Measurements from ENCODE around the gene TMEM109. TPM values are rescaled to one million over a fixed set of nuclear protein-coding genes. Genes with fewer than 3 reads are reported as not detected.

Gene TMEM109
- total and polyA plus RNA-seq, 2 of the 8 experiments (the other 6 are each of a cell fraction or from before 2014, with no cell fraction given): 27.3 to 30.3 TPM

DNA sequence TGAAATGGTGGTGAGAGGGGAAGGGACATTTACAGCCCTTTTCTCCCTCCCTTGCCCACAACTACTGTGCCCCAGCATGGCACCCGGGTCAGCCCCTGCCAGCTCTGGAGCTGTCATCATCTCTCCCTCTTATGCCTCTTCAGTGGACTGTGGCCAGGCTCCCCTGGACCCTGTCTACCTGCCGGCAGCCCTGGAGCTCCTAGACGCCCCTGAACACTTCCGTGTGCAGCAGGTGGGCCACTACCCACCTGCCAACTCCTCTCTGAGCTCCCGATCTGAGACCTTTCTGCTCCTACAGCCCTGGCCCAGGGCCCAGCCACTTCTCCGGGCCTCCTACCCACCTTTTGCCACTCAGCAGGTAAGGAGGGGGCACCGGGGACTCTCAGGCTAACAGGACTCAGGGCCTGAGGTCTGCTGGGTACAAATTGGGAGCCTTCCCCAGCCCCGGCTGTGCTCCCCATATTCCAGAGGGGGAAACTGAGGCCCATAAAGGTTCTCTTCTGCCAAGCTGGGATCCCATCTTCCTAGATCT lies 13.2 kb downstream of the TMEM109 start:
- Histone ChIP-seq H2AK5ac (ENCODE audit: low read depth, low read length) (no peak overlapping the region), H3K9ac (replicated peaks in 1 of 4; ENCODE audit: extremely low read depth in 1 of 4, low read depth in 3 of 4, low read length in 3 of 4) (no peak overlapping the region), H2AFZ (ENCODE audit: low read length) (no peak overlapping the region), H3K4me2 (ENCODE audit: insufficient read depth in 1 of 2, low read depth in 2 of 2, low read length in 2 of 2) (no peak overlapping the region), H3K79me1 (ENCODE audit: low read depth, low read length) (peaks cover 11% of the 10 kb centered on the region), H3K56ac (replicated peaks; ENCODE audit: insufficient read length, low read depth, low read length) (no peak overlapping the region), H2BK12ac (ENCODE audit: low read depth, low read length) (no peak overlapping the region), H3K4me3 (ENCODE audit: extremely low read depth in 1 of 4, insufficient read depth in 2 of 4, low read depth in 3 of 4, low read length in 4 of 4) (no peak overlapping the region), H2BK20ac (ENCODE audit: low read length) (no peak overlapping the region), H4K20me1 (replicated peaks in 1 of 2; ENCODE audit: control insufficient read depth in 1 of 2, insufficient read depth in 2 of 2, low read length in 2 of 2) (peaks cover 9 to 10% of the 10 kb centered on the region in 2 experiments), H3K4ac (replicated peaks; ENCODE audit: insufficient read length, low read depth, low read length) (no peak overlapping the region), H3K23ac (ENCODE audit: insufficient read length) (no peak overlapping the region), H2BK5ac (ENCODE audit: low read depth, low read length) (no peak overlapping the region), H3K14ac (ENCODE audit: insufficient read length) (no peak overlapping the region), H4K8ac (ENCODE audit: extremely low read depth, insufficient read depth, low read length) (peak overlapping the region; percentile 38; the same call in 1 of the 2 replicates), H3K36me3 (ENCODE audit: control insufficient read depth in 2 of 4, insufficient read depth in 4 of 4, low read length in 3 of 4) (peaks cover 10 to 43% (median 23%) of the 10 kb centered on the region in 4 experiments; a peak in 7 of 8 replicates), H4K5ac (ENCODE audit: insufficient read length, low read depth, low read length) (no peak overlapping the region), H2BK15ac (ENCODE audit: low read length) (no peak overlapping the region), H3K27ac (ENCODE audit: low read depth, low read length) (no peak overlapping the region), H4K91ac (replicated peaks; ENCODE audit: insufficient read length, low read length) (no peak overlapping the region), H3K4me1 (replicated peaks in 1 of 4; ENCODE audit: control insufficient read depth in 3 of 4, insufficient read depth in 4 of 4, low read length in 3 of 4) (peaks cover 5 to 14% (median 5%) of the 10 kb centered on the region in 4 experiments; a peak in 6 of 7 replicates), H3K18ac (ENCODE audit: extremely low read depth, low read length) (no peak overlapping the region), H3K27me3 (replicated peaks in 1 of 4; ENCODE audit: control insufficient read depth in 3 of 4, extremely low read depth in 1 of 4, insufficient read depth in 3 of 4, low read length in 3 of 4) (peaks cover 0 to 3% (median 0%) of the 10 kb centered on the region in 4 experiments; a peak in 1 of 7 replicates), H3K9me3 (ENCODE audit: insufficient read depth in 2 of 2, low read depth in 1 of 2, low read length in 1 of 2) (no peaks in the 10 kb centered on the region), H3K79me2 (ENCODE audit: control insufficient read depth in 1 of 2, insufficient read depth in 2 of 2, low read length in 2 of 2) (no peaks in the 10 kb centered on the region), H2BK120ac (replicated peaks; ENCODE audit: low read depth, low read length) (no peak overlapping the region), H3K23me2 (ENCODE audit: low read depth, low read length) (peaks cover 11% of the 10 kb centered on the region; the same call in 1 of the 2 replicates)
- DNase-seq (ENCODE audit: low read depth in 1 of 2, low spot score in 2 of 2): no peak
- FAIRE-seq: no peak
- 87% methylated on average over 8 of the region's 8 CpGs; no CpG with 5 or more reads in 1 of the 2 experiments for WGBS, 2 experiments (ENCODE audit: extremely low coverage in 1 of 2, insufficient coverage in 1 of 2, insufficient read length in 1 of 2, insufficient replicate concordance in 2 of 2, low coverage in 1 of 2, low lambda C conversion rate in 2 of 2, missing lambda C conversion rate in 1 of 2)
- POLR2A ChIA-PET (ENCODE audit: partially characterized antibody): interaction anchor here (1.2 to 5.7 kb wide), 3 partner anchors 9 to 24 kb away, joined by 4 to 26 read pairs (median 6); partner anchors contain the start of gene TMEM109
- CTCF ChIA-PET (ENCODE audit: partially characterized antibody): interaction anchor here (0.6 to 1.9 kb wide), 4 partner anchors 8 to 96 kb away, joined by 3 to 9 read pairs (median 4); no protein-coding TSS in a partner anchor
- no peak for TF ChIP-seq SP4 (IDR thresholded peaks at IDR 0.05; ENCODE audit: low read length)
- TF ChIP-seq NRF1 (IDR thresholded peaks at IDR 0.05; ENCODE audit: low read depth, low read length): no peak
- TF ChIP-seq PHF8 (conservative IDR thresholded peaks at IDR 0.05; ENCODE audit: low read depth, low read length): no peak
- TF ChIP-seq GTF2F1 (IDR thresholded peaks at IDR 0.05; ENCODE audit: borderline replicate concordance, low read depth, low read length): no peak
- TF ChIP-seq NANOG (IDR thresholded peaks at IDR 0.05; ENCODE audit: insufficient read depth, low read depth, low read length, poor library complexity, severe bottlenecking): no peak
- TF ChIP-seq, protein P1, sequence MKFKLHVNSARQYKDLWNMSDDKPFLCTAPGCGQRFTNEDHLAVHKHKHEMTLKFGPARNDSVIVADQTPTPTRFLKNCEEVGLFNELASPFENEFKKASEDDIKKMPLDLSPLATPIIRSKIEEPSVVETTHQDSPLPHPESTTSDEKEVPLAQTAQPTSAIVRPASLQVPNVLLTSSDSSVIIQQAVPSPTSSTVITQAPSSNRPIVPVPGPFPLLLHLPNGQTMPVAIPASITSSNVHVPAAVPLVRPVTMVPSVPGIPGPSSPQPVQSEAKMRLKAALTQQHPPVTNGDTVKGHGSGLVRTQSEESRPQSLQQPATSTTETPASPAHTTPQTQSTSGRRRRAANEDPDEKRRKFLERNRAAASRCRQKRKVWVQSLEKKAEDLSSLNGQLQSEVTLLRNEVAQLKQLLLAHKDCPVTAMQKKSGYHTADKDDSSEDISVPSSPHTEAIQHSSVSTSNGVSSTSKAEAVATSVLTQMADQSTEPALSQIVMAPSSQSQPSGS (IDR thresholded peaks at IDR 0.05; ENCODE audit: low read length): no peak
- no peak for TF ChIP-seq CEBPB (IDR thresholded peaks at IDR 0.05; ENCODE audit: low read depth, low read length)
- TF ChIP-seq, protein P2, sequence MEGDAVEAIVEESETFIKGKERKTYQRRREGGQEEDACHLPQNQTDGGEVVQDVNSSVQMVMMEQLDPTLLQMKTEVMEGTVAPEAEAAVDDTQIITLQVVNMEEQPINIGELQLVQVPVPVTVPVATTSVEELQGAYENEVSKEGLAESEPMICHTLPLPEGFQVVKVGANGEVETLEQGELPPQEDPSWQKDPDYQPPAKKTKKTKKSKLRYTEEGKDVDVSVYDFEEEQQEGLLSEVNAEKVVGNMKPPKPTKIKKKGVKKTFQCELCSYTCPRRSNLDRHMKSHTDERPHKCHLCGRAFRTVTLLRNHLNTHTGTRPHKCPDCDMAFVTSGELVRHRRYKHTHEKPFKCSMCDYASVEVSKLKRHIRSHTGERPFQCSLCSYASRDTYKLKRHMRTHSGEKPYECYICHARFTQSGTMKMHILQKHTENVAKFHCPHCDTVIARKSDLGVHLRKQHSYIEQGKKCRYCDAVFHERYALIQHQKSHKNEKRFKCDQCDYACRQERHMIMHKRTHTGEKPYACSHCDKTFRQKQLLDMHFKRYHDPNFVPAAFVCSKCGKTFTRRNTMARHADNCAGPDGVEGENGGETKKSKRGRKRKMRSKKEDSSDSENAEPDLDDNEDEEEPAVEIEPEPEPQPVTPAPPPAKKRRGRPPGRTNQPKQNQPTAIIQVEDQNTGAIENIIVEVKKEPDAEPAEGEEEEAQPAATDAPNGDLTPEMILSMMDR (IDR thresholded peaks at IDR 0.05; ENCODE audit: control extremely low read depth in 1 of 3, insufficient read depth in 1 of 3, low read depth in 1 of 3, low read length in 3 of 3): no peak
